ENCODE data around the gene TEKT2. TPM values are rescaled to one million over a fixed set of nuclear protein-coding genes. Genes with fewer than 3 reads are reported as not detected.

The TEKT2 gene
- total RNA-seq, 1 experiment from 2014 or later, result 0.20 TPM

DNA sequence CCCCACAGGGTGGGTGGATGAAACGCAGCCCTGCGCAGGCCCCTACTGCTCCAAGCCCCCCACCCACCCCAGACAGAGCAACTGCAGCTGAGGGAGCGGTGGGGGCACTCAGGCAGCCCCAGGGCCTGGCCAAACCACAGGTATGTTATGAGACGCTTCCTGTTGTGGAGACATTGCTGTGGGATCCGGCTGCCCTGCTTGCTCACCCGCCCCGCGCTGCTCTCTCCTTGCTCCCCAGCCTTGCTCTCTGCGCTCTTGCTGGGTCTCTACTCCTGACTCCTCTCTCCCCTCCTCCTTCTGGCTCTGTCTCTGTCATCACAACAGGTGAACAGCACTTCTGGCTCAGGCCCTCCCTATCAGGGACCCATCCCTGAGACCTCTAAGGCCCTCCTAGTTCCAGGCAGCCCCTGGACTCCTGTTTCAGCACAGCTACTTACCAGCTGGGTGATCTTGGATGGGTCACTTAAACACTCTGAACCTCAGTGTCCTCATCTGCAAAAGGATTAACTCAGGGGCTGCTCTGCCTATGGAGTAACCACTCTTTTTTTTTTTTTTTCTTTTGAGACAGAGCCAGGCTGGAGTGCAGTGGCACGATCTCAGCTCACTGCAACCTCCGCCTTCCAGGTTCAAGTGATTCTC lies 25.3 kb downstream of the TEKT2 start:
- no peak overlapping the region for H3K14ac ChIP-seq (ENCODE audit: insufficient read depth, low read length)
- no peak overlapping the region for H3K4ac ChIP-seq (ENCODE audit: low read depth, low read length)
- H3K79me1 ChIP-seq (ENCODE audit: insufficient read depth, low read depth, low read length, poor library complexity, severe bottlenecking), result no peaks in the 10 kb centered on the region
- no peak overlapping the region for H2AFZ ChIP-seq (ENCODE audit: low read length)
- H3K4me2 ChIP-seq (ENCODE audit: insufficient read depth, insufficient read length, low read length), result no peak overlapping the region
- no peak overlapping the region for H2BK12ac ChIP-seq (ENCODE audit: insufficient read length, low read depth, low read length)
- H2BK5ac ChIP-seq (ENCODE audit: insufficient read length, low read length), result no peak overlapping the region
- no peak overlapping the region for H3K9ac ChIP-seq (ENCODE audit: extremely low read depth, insufficient read length, low read length)
- no peak overlapping the region for H3K56ac ChIP-seq (ENCODE audit: insufficient read length, low read depth, low read length)
- no peak overlapping the region for H3K23ac ChIP-seq (ENCODE audit: insufficient read length, low read depth, low read length)
- no peaks in the 10 kb centered on the region for H3K23me2 ChIP-seq (ENCODE audit: insufficient read length, low read depth, low read length, poor library complexity, severe bottlenecking)
- no peak overlapping the region for H3T11ph ChIP-seq (ENCODE audit: low read length)
- no peak overlapping the region for H2BK20ac ChIP-seq (ENCODE audit: low read depth, low read length, poor library complexity, severe bottlenecking)
- TF ChIP-seq, protein P1, sequence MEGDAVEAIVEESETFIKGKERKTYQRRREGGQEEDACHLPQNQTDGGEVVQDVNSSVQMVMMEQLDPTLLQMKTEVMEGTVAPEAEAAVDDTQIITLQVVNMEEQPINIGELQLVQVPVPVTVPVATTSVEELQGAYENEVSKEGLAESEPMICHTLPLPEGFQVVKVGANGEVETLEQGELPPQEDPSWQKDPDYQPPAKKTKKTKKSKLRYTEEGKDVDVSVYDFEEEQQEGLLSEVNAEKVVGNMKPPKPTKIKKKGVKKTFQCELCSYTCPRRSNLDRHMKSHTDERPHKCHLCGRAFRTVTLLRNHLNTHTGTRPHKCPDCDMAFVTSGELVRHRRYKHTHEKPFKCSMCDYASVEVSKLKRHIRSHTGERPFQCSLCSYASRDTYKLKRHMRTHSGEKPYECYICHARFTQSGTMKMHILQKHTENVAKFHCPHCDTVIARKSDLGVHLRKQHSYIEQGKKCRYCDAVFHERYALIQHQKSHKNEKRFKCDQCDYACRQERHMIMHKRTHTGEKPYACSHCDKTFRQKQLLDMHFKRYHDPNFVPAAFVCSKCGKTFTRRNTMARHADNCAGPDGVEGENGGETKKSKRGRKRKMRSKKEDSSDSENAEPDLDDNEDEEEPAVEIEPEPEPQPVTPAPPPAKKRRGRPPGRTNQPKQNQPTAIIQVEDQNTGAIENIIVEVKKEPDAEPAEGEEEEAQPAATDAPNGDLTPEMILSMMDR (conservative IDR thresholded peaks at IDR 0.05), result no peak
- H4K20me1 ChIP-seq (ENCODE audit: control insufficient read depth, insufficient read depth, insufficient read length), result no peaks in the 10 kb centered on the region
- no peak overlapping the region for H3K4me3 Mint-ChIP-seq
- no peak overlapping the region for H4K8ac ChIP-seq (replicated peaks; ENCODE audit: insufficient read length, low read depth, low read length)
- H3K9me3 ChIP-seq (ENCODE audit: control insufficient read depth, low read depth, low read length), result no peaks in the 10 kb centered on the region
- no peak overlapping the region for H2BK120ac ChIP-seq (ENCODE audit: low read depth, low read length, poor library complexity, severe bottlenecking)
- no CpG with 5 or more reads among the region's 11 CpGs for WGBS (ENCODE audit: extremely low coverage, insufficient read length, low lambda C conversion rate)
- no peak overlapping the region for H2BK15ac ChIP-seq (ENCODE audit: low read depth, low read length)
- no peaks in the 10 kb centered on the region for H3K79me2 ChIP-seq (ENCODE audit: insufficient read depth, low read length)
- H3K36me3 Mint-ChIP-seq (ENCODE audit: insufficient read depth in 1 of 3, low read depth in 3 of 3), result no peaks in the 10 kb centered on the region; a peak in 1 of 7 replicates
- no peaks in the 10 kb centered on the region for H3K27me3 ChIP-seq (ENCODE audit: insufficient read depth, low read length)
- H3K27me3 Mint-ChIP-seq (ENCODE audit: low read depth), result no peaks in the 10 kb centered on the region; the same call in none of the 2 replicates
- DNase-seq, result no peak
- H4K5ac ChIP-seq (ENCODE audit: insufficient read length, low read depth, low read length), result no peak overlapping the region
- H3K4me1 Mint-ChIP-seq, result peaks cover 0 to 6% of the 10 kb centered on the region in 2 experiments; a peak in 3 of 4 replicates
- no peak overlapping the region for H2AK5ac ChIP-seq (ENCODE audit: insufficient read length, low read length)
- no peaks in the 10 kb centered on the region for H3K4me1 ChIP-seq (ENCODE audit: insufficient read depth, low read length)
- H3K27ac Mint-ChIP-seq, result peak overlapping the region in 2 of 3 experiments; percentile 28 to 75; a peak in 2 of 7 replicates
- H3K18ac ChIP-seq (ENCODE audit: insufficient read length, low read depth, low read length), result no peak overlapping the region
- no peak overlapping the region for H3K27ac ChIP-seq (ENCODE audit: insufficient read length, low read depth, low read length)
- H4K91ac ChIP-seq (ENCODE audit: insufficient read length, low read depth, low read length), result no peak overlapping the region
- H3K9me3 Mint-ChIP-seq, result no peaks in the 10 kb centered on the region

Measured in H9 (cell line).